Motor neuron (in vitro differentiated cells): ENCODE results near the gene FADS3. TPM values are rescaled to one million over a fixed set of nuclear protein-coding genes. Genes with fewer than 3 reads are reported as not detected.

Experiments
- ATAC-seq, 8 experiments: fragments of 200-7000 bp; cut with Tn5 transposase; replicated peaks in 6 of 8; 2 replicates each; pipeline ENCODE4 v1.8.0; 2021; ENCODE audit warnings: mild to moderate bottlenecking in 8 of 8, moderate library complexity in 8 of 8
- H3K27ac ChIP-seq, 2 donors: fragments of 250-450 bp; sonication (Bioruptor Pico); 2 replicates each; pipeline ENCODE4 v1.9.0; 2021; ENCODE audit warnings: antibody characterized with exemption in 2 of 2, mild to moderate bottlenecking in 2 of 2, moderate library complexity in 1 of 2
- H3K4me1 ChIP-seq, 2 donors: fragments of 250-450 bp; sonication (Bioruptor Pico); replicated peaks in 1 of 2; 2 replicates each; pipeline ENCODE4 v1.6.1; 2021; ENCODE audit warnings: antibody characterized with exemption in 2 of 2, mild to moderate bottlenecking in 2 of 2, moderate library complexity in 1 of 2
- H3K4me3 ChIP-seq, 5 donors: fragments of 250-450 bp; sonication (Bioruptor Pico); 2 replicates each; pipeline ENCODE4 v1.9.0; 2021; ENCODE audit warnings: antibody characterized with exemption in 5 of 5, mild to moderate bottlenecking in 5 of 5, moderate library complexity in 4 of 5
- WGBS, 10 experiments: fragments of 450-650 bp; shearing (Covaris generic); methylation state at CpG; one replicate each; pipeline ENCODE4 v1.0.0; 2022; 5-methylcytosine and 5-hydroxymethylcytosine counted together
- in situ Hi-C, 9 experiments: fragments of 400-800 bp; cut with MboI; loops; one replicate each; pipeline ENCODE4 v1.15.0; 2021; ENCODE audit warnings: low sequenced_read_pairs in 9 of 9, low pct_unique_long_range_greater_than_20kb in 2 of 9; ENCODE audit not compliant: unreplicated experiment in 9 of 9
- total RNA-seq, 8 experiments: library from RNA; unstranded; fragments of 300-600 nt; gene quantifications; 2 replicates each; pipeline versions ENCODE4 v1.2.3 to v1.2.4, GENCODE V29; 2022

The FADS3 gene
- total RNA-seq, 8 experiments from 2014 or later: 7.9 to 48.8 (median 11.8) TPM

GRCh38 chr11:61880031-61880430 lies 11.3 kb downstream of the FADS3 start:
- in situ Hi-C loops: loop anchor here in 4 of 9 experiments (25.0 kb wide), 2 partner anchors 182 to 207 kb away; no protein-coding TSS in a partner anchor
- H3K27ac ChIP-seq: no peak overlapping the region
- 85 to 100% (median 91%) methylated on average over 1 to 8 of the region's 11 CpGs; no CpG with 5 or more reads in 5 of the 10 experiments for WGBS, 10 experiments
- peaks cover 0 to 5% of the 10 kb centered on the region in 2 donors for H3K4me1 ChIP-seq
- ATAC-seq: no peak
- no peak overlapping the region for H3K4me3 ChIP-seq

DNA sequence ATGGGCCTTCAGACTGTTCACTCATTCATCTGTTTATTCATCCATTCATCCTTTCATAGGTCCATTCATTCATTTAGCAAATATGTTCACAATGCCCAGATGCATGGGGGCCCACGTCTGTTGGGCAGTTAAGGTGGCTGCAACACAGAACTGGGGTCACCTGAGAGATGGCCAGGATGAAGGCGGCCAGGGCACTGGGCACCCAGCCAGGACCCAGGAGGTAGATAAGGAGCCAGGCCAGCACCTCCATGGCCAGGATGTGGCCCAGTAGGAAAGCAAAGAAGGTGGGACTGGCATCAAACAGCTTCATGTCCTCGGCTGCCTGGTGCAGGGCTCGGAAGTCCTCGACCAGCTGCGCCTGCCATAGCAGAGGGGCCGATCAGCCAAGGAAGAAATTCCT lies 12.2 kb downstream of the FADS3 start:
- in situ Hi-C loops: loop anchor here in 4 of 9 experiments (25.0 kb wide), 2 partner anchors 183 to 208 kb away; no protein-coding TSS in a partner anchor
- Histone ChIP-seq H3K27ac (no peak overlapping the region), H3K4me3 (no peak overlapping the region), H3K4me1 (peaks cover 0 to 5% of the 10 kb centered on the region in 2 donors)
- 65 to 100% (median 81%) methylated on average over 1 to 5 of the region's 7 CpGs; no CpG with 5 or more reads in 7 of the 10 experiments for WGBS, 10 experiments
- ATAC-seq: no peak

GRCh38 chr11:61875698-61876097 lies 15.6 kb downstream of the FADS3 start:
- Histone ChIP-seq H3K4me1 (peaks cover 15 to 19% of the 10 kb centered on the region in 2 donors), H3K4me3 (no peak overlapping the region), H3K27ac (no peak overlapping the region)
- 80 to 100% (median 93%) methylated on average over 2 to 4 of the region's 14 CpGs; no CpG with 5 or more reads in 6 of the 10 experiments for WGBS, 10 experiments
- in situ Hi-C loops: loop anchor here in 4 of 9 experiments (25.0 kb wide), 2 partner anchors 187 to 212 kb away; no protein-coding TSS in a partner anchor
- ATAC-seq: no peak

DNA sequence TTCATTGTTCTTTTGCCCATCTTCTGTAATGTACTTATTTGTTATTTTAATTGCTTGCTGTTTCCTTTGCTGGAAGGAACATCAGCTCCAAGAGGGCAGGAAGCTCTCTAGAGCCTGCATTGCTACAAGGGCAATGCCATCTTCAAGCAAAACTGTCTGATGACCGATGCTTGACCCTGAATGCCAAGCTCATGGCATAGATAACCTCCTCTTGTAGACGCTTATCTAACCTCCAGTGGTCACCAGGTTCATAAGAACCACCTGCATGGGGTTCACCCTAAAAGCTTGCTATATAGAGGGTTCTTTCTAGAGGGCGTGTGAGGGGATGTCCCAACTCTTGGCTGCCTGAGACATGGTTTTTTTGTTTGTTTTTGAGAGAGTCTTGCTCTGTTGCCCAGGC lies 16.5 kb downstream of the FADS3 start:
- H3K4me1 ChIP-seq: peaks cover 23 to 25% of the 10 kb centered on the region in 2 donors
- in situ Hi-C loops: loop anchor here in 4 of 9 experiments (25.0 kb wide), 2 partner anchors 187 to 212 kb away; no protein-coding TSS in a partner anchor
- no peak for ATAC-seq
- H3K27ac ChIP-seq: no peak overlapping the region
- 62 to 100% (median 83%) methylated on average over 1 to 3 of the region's 3 CpGs; no CpG with 5 or more reads in 5 of the 10 experiments for WGBS, 10 experiments
- no peak overlapping the region for H3K4me3 ChIP-seq

DNA sequence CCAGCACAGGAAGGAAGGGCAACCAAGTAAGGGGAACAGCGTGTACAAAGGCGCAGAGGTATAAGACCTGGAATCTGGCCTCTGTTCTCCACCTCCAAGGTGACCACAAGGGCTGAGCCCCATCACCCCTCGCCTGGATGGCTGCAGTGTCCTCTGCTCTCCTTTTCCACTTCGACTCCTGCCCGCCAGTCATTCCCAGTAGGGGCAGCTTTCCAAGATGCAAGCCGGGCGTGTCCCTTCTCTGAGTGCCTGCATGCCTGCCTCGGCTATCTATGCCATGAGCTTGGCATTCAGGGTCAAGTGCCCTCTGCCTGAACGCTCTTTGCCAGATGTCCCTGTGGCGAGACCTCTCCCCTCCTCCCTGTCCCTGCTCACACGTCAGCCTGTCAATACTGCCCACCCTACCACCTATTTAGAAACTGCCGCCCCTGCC lies 17.0 kb downstream of the FADS3 start:
- H3K27ac ChIP-seq: no peak overlapping the region
- WGBS, 10 experiments: 60 to 80% (median 64%) methylated on average over 1 to 3 of the region's 12 CpGs; no CpG with 5 or more reads in 5 of the 10 experiments
- ATAC-seq: no peak
- peaks cover 24 to 25% of the 10 kb centered on the region in 2 donors for H3K4me1 ChIP-seq
- H3K4me3 ChIP-seq: no peak overlapping the region
- in situ Hi-C loops: no loop called here

GRCh38 chr11:61873588-61874376 lies 17.6 kb downstream of the FADS3 start:
- no peak for ATAC-seq
- no peak overlapping the region for H3K4me3 ChIP-seq
- in situ Hi-C loops: no loop called here
- H3K4me1 ChIP-seq: peaks cover 24 to 25% of the 10 kb centered on the region in 2 donors
- 70 to 100% (median 85%) methylated on average over 1 to 5 of the region's 16 CpGs; no CpG with 5 or more reads in 6 of the 10 experiments for WGBS, 10 experiments
- H3K27ac ChIP-seq: no peak overlapping the region

GRCh38 chr11:61872935-61873565 lies 18.3 kb downstream of the FADS3 start:
- no peak for ATAC-seq
- 83 to 100% (median 87%) methylated on average over 1 to 3 of the region's 20 CpGs; no CpG with 5 or more reads in 6 of the 10 experiments for WGBS, 10 experiments

DNA sequence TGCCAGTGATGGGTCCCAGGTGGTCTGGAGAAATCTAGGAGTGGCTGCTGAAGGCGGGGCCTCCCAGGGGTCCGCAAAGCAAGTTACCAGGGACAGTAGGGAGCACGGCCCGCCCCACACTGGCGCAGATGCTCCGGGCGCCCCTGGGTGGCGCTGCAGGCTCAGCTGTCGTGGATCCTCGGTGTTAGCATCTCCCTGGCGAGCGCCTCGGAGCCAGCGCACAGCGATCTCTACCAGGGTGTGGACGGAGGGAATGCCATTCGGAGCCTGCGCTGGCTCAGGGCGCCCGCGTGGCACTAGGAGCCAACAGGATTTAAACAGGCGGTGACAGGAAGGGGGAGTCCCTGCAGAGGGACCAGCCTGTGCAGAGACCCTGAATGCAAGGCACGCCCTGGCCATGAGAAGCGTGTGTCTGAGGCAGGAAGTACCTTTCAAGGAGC lies 20.2 kb downstream of the FADS3 start:
- 0 to 7% (median 0%) methylated on average over 1 to 6 of the region's 24 CpGs; no CpG with 5 or more reads in 7 of the 10 experiments for WGBS, 10 experiments
- Histone ChIP-seq H3K27ac (peak overlapping the region; percentile 43 to 78), H3K4me3 (no peak overlapping the region), H3K4me1 (peaks cover 24 to 25% of the 10 kb centered on the region in 2 donors)
- peak; percentile 87 to 94 (median 92) for ATAC-seq
- in situ Hi-C loops: no loop called here

More at GRCh38 chr11:61872935-61873565, 18.3 kb downstream of the FADS3 start:
- Histone ChIP-seq H3K4me1 (peaks cover 24 to 25% of the 10 kb centered on the region in 2 donors), H3K27ac (no peak overlapping the region), H3K4me3 (no peak overlapping the region)
- in situ Hi-C loops: no loop called here

- WGBS, 10 experiments: 0 to 61% (median 40%) methylated on average over 1 to 3 of the region's 10 CpGs; no CpG with 5 or more reads in 5 of the 10 experiments
- no peak overlapping the region for H3K4me3 ChIP-seq
- in situ Hi-C loops: no loop called here
- ATAC-seq: peak in 3 of 8 experiments; percentile 14 to 35 (median 19)
- peak overlapping the region; percentile 43 to 78 for H3K27ac ChIP-seq
- peaks cover 24 to 25% of the 10 kb centered on the region in 2 donors for H3K4me1 ChIP-seq
Observed at GRCh38 chr11:61870541-61871031, 20.8 kb downstream of the FADS3 start.

DNA sequence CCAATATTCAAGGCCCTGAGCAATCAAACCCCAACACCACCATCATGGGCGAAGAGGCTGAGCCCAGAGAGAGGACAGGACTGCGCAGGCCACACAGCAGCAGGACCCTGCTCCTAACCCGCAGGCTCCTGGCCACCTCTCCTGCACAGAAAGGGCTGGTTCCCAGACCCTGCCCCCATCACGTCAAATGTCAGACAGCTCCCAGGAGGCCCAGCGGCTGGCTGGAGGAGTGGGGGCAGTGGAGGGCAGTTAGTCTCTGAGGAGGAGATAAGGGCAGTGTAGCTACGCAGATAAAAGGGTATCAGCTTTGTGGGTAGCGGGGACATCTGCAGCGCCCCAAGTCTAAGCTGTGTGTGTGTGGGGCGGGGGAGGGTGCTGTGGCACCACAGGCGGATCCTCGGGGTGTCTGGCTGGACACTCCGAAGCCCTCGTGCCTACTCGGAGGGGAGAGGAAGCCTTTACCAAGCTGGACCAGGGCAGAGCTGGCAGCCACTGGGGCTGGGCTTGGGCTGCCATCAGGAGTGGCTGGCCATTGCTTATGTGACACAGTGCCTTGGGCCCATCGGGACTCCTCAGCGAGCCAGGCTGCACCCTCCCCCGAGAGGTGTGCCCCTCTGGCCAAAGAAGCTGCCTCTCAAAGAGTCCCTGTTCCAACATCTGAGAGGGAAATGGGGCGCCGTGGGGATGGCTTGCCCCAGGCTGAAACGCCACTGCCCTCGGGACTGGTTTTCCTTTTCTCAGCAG lies 21.5 kb downstream of the FADS3 start:
- 60 to 100% (median 79%) methylated on average over 1 to 6 of the region's 21 CpGs; no CpG with 5 or more reads in 7 of the 10 experiments for WGBS, 10 experiments
- Histone ChIP-seq H3K4me1 (peaks cover 24 to 25% of the 10 kb centered on the region in 2 donors), H3K4me3 (no peak overlapping the region), H3K27ac (no peak overlapping the region)
- ATAC-seq: no peak
- in situ Hi-C loops: no loop called here

- in situ Hi-C loops: no loop called here
Observed at GRCh38 chr11:61869429-61869707, 22.0 kb downstream of the FADS3 start.

More at GRCh38 chr11:61869429-61869707, 22.0 kb downstream of the FADS3 start:
- WGBS, 10 experiments: 83% methylated on average over 1 of the region's 4 CpGs; no CpG with 5 or more reads in 9 of the 10 experiments
- peaks cover 24 to 25% of the 10 kb centered on the region in 2 donors for H3K4me1 ChIP-seq
- ATAC-seq: no peak
- H3K27ac ChIP-seq: no peak overlapping the region
- H3K4me3 ChIP-seq: no peak overlapping the region
